Loucy (cell line): Measurements from ENCODE around the gene ECSCR.

Experiments
- CTCF ChIP-seq: fragments of 200-600 bp; sonication (generic); conservative IDR thresholded peaks from 2 replicates; pipeline ENCODE4 v1.5.1; 2014; ENCODE audit warnings: mild to moderate bottlenecking, antibody characterized with exemption, low read length
- EZH2phosphoT487 ChIP-seq: fragments of 200-600 bp; IDR thresholded peaks from 2 replicates; pipeline ENCODE4 v1.6.1; 2018; ENCODE audit warnings: antibody characterized with exemption, mild to moderate bottlenecking, moderate library complexity, borderline replicate concordance

GRCh38 chr5:139486201-139486600 lies 23.7 kb upstream of the ECSCR start:
- TF ChIP-seq CTCF (no peak), EZH2phosphoT487 (no peak)
